Left ventricle myocardium inferior (tissue), 1 donor: ENCODE results near the gene DSCAML1. TPM values are rescaled to one million over a fixed set of nuclear protein-coding genes. Genes with fewer than 3 reads are reported as not detected.

Source experiments
- DNase-seq: peaks from one replicate; pipeline ENCODE4 v3.0.0-alpha.2; 2020
- H3K27ac ChIP-seq: fragments of 200-600 bp; replicated peaks from 2 replicates; pipeline ENCODE4 v1.8.0; 2021
- H3K27me3 ChIP-seq: fragments of 200-600 bp; 2 replicates; pipeline ENCODE4 v1.8.0; 2021; ENCODE audit warnings: low read depth
- H3K36me3 ChIP-seq: fragments of 200-600 bp; 2 replicates; pipeline ENCODE4 v1.8.0; 2021
- H3K4me1 ChIP-seq: fragments of 200-600 bp; 2 replicates; pipeline ENCODE4 v1.8.0; 2021
- H3K4me3 ChIP-seq: fragments of 200-600 bp; 2 replicates; pipeline ENCODE4 v1.8.0; 2021; ENCODE audit warnings: mild to moderate bottlenecking, moderate library complexity
- H3K9me3 ChIP-seq: fragments of 200-600 bp; replicated peaks from 2 replicates; pipeline ENCODE4 v1.8.0; 2021
- CTCF ChIP-seq: fragments of 200-600 bp; IDR thresholded peaks from 2 replicates; pipeline ENCODE4 v1.8.0; 2021; ENCODE audit warnings: antibody characterized with exemption, mild to moderate bottlenecking, borderline replicate concordance
- intact Hi-C: fragments of 100-400 bp; cut with micrococcal nuclease; formaldehyde crosslinking; loops from one replicate; pipeline ENCODE4 v1.11.0; 2022
- total RNA-seq: library from RNA; stranded (reverse); fragmentation: NEBNext Ultra II Directional; extraction: Animal tissue kit (Norgen Biotek cat#: 25700); gene quantifications from one replicate; pipeline ENCODE4 v1.2.1, GENCODE V29; 2021
- donor health status: DM: no; HTN: yes; CAD: no; lungs with severe emphysema.

The DSCAML1 gene
- total RNA-seq, 1 donor from 2014 or later = 0.19 TPM

GRCh38 chr11:117701781-117702180, 95.2 kb downstream of the DSCAML1 start:
- H3K27me3 ChIP-seq = no peaks in the 10 kb centered on the region
- no peaks in the 10 kb centered on the region for H3K9me3 ChIP-seq
- DNase-seq = no peak
- H3K27ac ChIP-seq = no peak overlapping the region
- no peaks in the 10 kb centered on the region for H3K36me3 ChIP-seq
- peaks cover 11% of the 10 kb centered on the region for H3K4me1 ChIP-seq
- no peak for TF ChIP-seq CTCF
- no peak overlapping the region for H3K4me3 ChIP-seq
- intact Hi-C loops = no loop called here

- intact Hi-C loops = no loop called here
- DNase-seq = no peak
Observed at GRCh38 chr11:117700551-117700950, 96.5 kb downstream of the DSCAML1 start.

GRCh38 chr11:117697319-117697718, 99.7 kb downstream of the DSCAML1 start:
- Histone ChIP-seq H3K36me3 (no peaks in the 10 kb centered on the region), H3K4me3 (no peak overlapping the region), H3K9me3 (no peaks in the 10 kb centered on the region), H3K27ac (no peak overlapping the region), H3K27me3 (no peaks in the 10 kb centered on the region), H3K4me1 (no peaks in the 10 kb centered on the region)
- no peak for TF ChIP-seq CTCF
- no peak for DNase-seq
- intact Hi-C loops = no loop called here

More at GRCh38 chr11:117700551-117700950, 96.5 kb downstream of the DSCAML1 start:
- Histone ChIP-seq H3K4me3 (no peak overlapping the region), H3K9me3 (no peaks in the 10 kb centered on the region), H3K4me1 (peaks cover 11% of the 10 kb centered on the region), H3K36me3 (no peaks in the 10 kb centered on the region), H3K27me3 (no peaks in the 10 kb centered on the region), H3K27ac (no peak overlapping the region)
- no peak for TF ChIP-seq CTCF

- H3K27me3 ChIP-seq = no peaks in the 10 kb centered on the region
Observed at GRCh38 chr11:117696540-117696939, 100.5 kb downstream of the DSCAML1 start.

GRCh38 chr11:117693344-117693743, 103.7 kb downstream of the DSCAML1 start:
- intact Hi-C loops = no loop called here
- no peak for TF ChIP-seq CTCF
- no peak for DNase-seq

More at GRCh38 chr11:117696540-117696939, 100.5 kb downstream of the DSCAML1 start:
- intact Hi-C loops = no loop called here
- peaks cover 7% of the 10 kb centered on the region for H3K4me1 ChIP-seq
- no peak overlapping the region for H3K27ac ChIP-seq
- H3K36me3 ChIP-seq = no peaks in the 10 kb centered on the region
- no peak for DNase-seq
- no peaks in the 10 kb centered on the region for H3K9me3 ChIP-seq
- TF ChIP-seq CTCF = no peak
- H3K4me3 ChIP-seq = no peak overlapping the region

More at GRCh38 chr11:117693344-117693743, 103.7 kb downstream of the DSCAML1 start:
- Histone ChIP-seq H3K27me3 (no peaks in the 10 kb centered on the region), H3K4me3 (no peak overlapping the region), H3K27ac (no peak overlapping the region), H3K4me1 (peaks cover 23% of the 10 kb centered on the region), H3K9me3 (no peaks in the 10 kb centered on the region), H3K36me3 (no peaks in the 10 kb centered on the region)
